GM23338 (cell line): ENCODE data around the gene THADA.
"Not testable (repeated sequence)": the region's sequence is repeated elsewhere in the genome, so short reads cannot be mapped to it uniquely, and the experiment has no call there.

ENCODE experiments used
- CREB1 ChIP-seq: fragments of 250-450 bp; sonication (Bioruptor Pico); IDR thresholded peaks from 2 replicates; pipeline ENCODE4 v1.5.0; 2020; ENCODE audit warnings: low read depth, mild to moderate bottlenecking, moderate library complexity
- EZH2 ChIP-seq: fragments of 200-600 bp; sonication (generic); IDR thresholded peaks from one replicate; pipeline ENCODE4 v1.8.0; 2017; ENCODE audit warnings: antibody characterized with exemption, mild to moderate bottlenecking, low read depth; ENCODE audit not compliant: unreplicated experiment
- EZH2phosphoT487 ChIP-seq: fragments of 200-600 bp; sonication (generic); IDR thresholded peaks from one replicate; pipeline ENCODE4 v1.8.1; 2018; ENCODE audit warnings: antibody characterized with exemption; ENCODE audit not compliant: unreplicated experiment
- JUNB ChIP-seq: IDR thresholded peaks from one replicate; pipeline ENCODE4 v1.6.1; 2016; ENCODE audit warnings: antibody characterized with exemption; ENCODE audit not compliant: unreplicated experiment
- NANOG ChIP-seq: IDR thresholded peaks from 2 replicates; pipeline ENCODE4 v1.6.1; 2016; ENCODE audit warnings: antibody characterized with exemption, borderline replicate concordance
- POLR2AphosphoS5 ChIP-seq: IDR thresholded peaks from 2 replicates; pipeline ENCODE4 v1.6.1; 2016; ENCODE audit warnings: antibody characterized with exemption, low read depth
- STAT1 ChIP-seq: IDR thresholded peaks from one replicate; pipeline ENCODE4 v1.6.1; 2016; ENCODE audit warnings: antibody characterized with exemption; ENCODE audit not compliant: unreplicated experiment
- ZNF114 ChIP-seq: fragments of 250-450 bp; sonication (Bioruptor Pico); IDR thresholded peaks from 2 replicates; pipeline ENCODE4 v1.5.0; 2020; ENCODE audit warnings: mild to moderate bottlenecking, moderate library complexity
- ZNF331 ChIP-seq: fragments of 250-450 bp; sonication (Bioruptor Pico); IDR thresholded peaks from 2 replicates; pipeline ENCODE4 v1.5.0; 2020; ENCODE audit warnings: low read depth, mild to moderate bottlenecking, moderate library complexity
- ZNF462 ChIP-seq: fragments of 250-450 bp; sonication (Bioruptor Pico); IDR thresholded peaks from 2 replicates; pipeline ENCODE4 v1.5.0; 2020; ENCODE audit warnings: mild to moderate bottlenecking, moderate library complexity
- TF ChIP-seq, protein P1 (sequence below), 2 experiments: fragments of 200-600 bp in 1 of 2; sonication (generic) in 1 of 2; conservative IDR thresholded peaks; 2 replicates each; pipeline versions ENCODE4 v1.5.1 to v1.6.1; 2016 to 2017; ENCODE audit warnings: antibody characterized with exemption in 2 of 2, low read depth in 2 of 2, mild to moderate bottlenecking in 2 of 2, moderate library complexity in 1 of 2
- TF ChIP-seq, protein P2 (sequence below): IDR thresholded peaks from one replicate; pipeline ENCODE4 v1.6.1; 2018; ENCODE audit warnings: antibody characterized with exemption; ENCODE audit not compliant: unreplicated experiment
- TF ChIP-seq, protein P3 (sequence below): IDR thresholded peaks from 2 replicates; pipeline ENCODE4 v1.6.1; 2016; ENCODE audit warnings: antibody characterized with exemption

DNA sequence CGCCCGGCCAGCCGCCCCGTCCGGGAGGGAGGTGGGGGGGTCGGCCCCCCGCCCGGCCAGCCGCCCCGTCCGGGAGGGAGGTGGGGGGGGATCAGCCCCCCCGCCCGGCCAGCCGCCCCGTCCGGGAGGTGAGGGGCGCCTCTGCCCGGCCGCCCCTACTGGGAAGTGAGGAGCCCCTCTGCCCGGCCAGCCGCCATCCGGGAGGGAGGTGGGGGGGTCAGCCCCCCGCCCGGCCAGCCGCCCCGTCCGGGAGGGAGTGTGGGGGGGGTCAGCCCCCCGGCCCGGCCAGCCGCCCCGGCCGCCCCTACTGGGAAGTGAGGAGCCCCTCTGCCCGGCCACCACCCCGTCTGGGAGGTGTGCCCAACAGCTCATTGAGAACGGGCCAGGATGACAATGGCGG is 298.1 kb downstream of the THADA start:
- not testable (repeated sequence) for TF ChIP-seq POLR2AphosphoS5; EZH2phosphoT487; EZH2; ZNF462 (CRISPR knock-in tag); STAT1; NANOG; CREB1; JUNB; ZNF114; ZNF331 (CRISPR knock-in tag)
- TF ChIP-seq, protein P1, sequence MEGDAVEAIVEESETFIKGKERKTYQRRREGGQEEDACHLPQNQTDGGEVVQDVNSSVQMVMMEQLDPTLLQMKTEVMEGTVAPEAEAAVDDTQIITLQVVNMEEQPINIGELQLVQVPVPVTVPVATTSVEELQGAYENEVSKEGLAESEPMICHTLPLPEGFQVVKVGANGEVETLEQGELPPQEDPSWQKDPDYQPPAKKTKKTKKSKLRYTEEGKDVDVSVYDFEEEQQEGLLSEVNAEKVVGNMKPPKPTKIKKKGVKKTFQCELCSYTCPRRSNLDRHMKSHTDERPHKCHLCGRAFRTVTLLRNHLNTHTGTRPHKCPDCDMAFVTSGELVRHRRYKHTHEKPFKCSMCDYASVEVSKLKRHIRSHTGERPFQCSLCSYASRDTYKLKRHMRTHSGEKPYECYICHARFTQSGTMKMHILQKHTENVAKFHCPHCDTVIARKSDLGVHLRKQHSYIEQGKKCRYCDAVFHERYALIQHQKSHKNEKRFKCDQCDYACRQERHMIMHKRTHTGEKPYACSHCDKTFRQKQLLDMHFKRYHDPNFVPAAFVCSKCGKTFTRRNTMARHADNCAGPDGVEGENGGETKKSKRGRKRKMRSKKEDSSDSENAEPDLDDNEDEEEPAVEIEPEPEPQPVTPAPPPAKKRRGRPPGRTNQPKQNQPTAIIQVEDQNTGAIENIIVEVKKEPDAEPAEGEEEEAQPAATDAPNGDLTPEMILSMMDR (conservative IDR thresholded peaks at IDR 0.05; ENCODE audit: low read depth in 2 of 2) = not testable (repeated sequence)
- TF ChIP-seq, protein P2, sequence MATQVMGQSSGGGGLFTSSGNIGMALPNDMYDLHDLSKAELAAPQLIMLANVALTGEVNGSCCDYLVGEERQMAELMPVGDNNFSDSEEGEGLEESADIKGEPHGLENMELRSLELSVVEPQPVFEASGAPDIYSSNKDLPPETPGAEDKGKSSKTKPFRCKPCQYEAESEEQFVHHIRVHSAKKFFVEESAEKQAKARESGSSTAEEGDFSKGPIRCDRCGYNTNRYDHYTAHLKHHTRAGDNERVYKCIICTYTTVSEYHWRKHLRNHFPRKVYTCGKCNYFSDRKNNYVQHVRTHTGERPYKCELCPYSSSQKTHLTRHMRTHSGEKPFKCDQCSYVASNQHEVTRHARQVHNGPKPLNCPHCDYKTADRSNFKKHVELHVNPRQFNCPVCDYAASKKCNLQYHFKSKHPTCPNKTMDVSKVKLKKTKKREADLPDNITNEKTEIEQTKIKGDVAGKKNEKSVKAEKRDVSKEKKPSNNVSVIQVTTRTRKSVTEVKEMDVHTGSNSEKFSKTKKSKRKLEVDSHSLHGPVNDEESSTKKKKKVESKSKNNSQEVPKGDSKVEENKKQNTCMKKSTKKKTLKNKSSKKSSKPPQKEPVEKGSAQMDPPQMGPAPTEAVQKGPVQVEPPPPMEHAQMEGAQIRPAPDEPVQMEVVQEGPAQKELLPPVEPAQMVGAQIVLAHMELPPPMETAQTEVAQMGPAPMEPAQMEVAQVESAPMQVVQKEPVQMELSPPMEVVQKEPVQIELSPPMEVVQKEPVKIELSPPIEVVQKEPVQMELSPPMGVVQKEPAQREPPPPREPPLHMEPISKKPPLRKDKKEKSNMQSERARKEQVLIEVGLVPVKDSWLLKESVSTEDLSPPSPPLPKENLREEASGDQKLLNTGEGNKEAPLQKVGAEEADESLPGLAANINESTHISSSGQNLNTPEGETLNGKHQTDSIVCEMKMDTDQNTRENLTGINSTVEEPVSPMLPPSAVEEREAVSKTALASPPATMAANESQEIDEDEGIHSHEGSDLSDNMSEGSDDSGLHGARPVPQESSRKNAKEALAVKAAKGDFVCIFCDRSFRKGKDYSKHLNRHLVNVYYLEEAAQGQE = not testable (repeated sequence)
- TF ChIP-seq, protein P3, sequence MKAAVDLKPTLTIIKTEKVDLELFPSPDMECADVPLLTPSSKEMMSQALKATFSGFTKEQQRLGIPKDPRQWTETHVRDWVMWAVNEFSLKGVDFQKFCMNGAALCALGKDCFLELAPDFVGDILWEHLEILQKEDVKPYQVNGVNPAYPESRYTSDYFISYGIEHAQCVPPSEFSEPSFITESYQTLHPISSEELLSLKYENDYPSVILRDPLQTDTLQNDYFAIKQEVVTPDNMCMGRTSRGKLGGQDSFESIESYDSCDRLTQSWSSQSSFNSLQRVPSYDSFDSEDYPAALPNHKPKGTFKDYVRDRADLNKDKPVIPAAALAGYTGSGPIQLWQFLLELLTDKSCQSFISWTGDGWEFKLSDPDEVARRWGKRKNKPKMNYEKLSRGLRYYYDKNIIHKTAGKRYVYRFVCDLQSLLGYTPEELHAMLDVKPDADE = not testable (repeated sequence)
